GM10248 (cell line): ENCODE measurements around the gene AIFM2.
A peak's percentile ranks its signal among the peaks of the same experiment; 100 is the strongest.
"Not testable (repeated sequence)": the region's sequence is repeated elsewhere in the genome, so short reads cannot be mapped to it uniquely, and the experiment has no call there.

Experiments
- CTCF ChIA-PET: fragments of 300-600 bp; sonication (Branson Sonifier 250); formaldehyde crosslinking; extraction: SDS; loops from one replicate; lab custom pipeline; 2021; ENCODE audit warnings: antibody characterized with exemption; lab: Yijun Ruan, JAX
- POLR2A ChIA-PET: fragments of 350-650 bp; sonication (Branson Sonifier 250); formaldehyde crosslinking; extraction: SDS; loops from one replicate; lab custom pipeline; 2020; ENCODE audit warnings: antibody characterized with exemption; lab: Yijun Ruan, JAX
- DNase-seq: peaks from one replicate; pipeline ENCODE4 v3.0.0; 2012; ENCODE audit errors: extremely low spot score
- CTCF ChIP-seq: IDR thresholded peaks from 2 replicates; pipeline ENCODE4 v1.5.1; 2012; ENCODE audit warnings: mild to moderate bottlenecking, low read depth; ENCODE audit errors: extremely low read depth, missing control alignments, control extremely low read depth

AIFM2 gene

GRCh38 chr10:70112071-70112470 lies 20.6 kb downstream of the AIFM2 start:
- DNase-seq: no peak
- POLR2A ChIA-PET: no interaction called here
- no peak for TF ChIP-seq CTCF
- CTCF ChIA-PET: no interaction called here

GRCh38 chr10:70111496-70111895 lies 21.1 kb downstream of the AIFM2 start:
- ChIA-PET CTCF (interaction anchor here (2.4 to 5.4 kb wide), 2 partner anchors 12 to 34 kb away, joined by 9 to 27 read pairs; partner anchors contain the start of gene TYSND1), POLR2A (no interaction called here)
- no peak for TF ChIP-seq CTCF
- no peak for DNase-seq

- DNase-seq: no peak
- ChIA-PET CTCF (interaction anchor here (1.2 to 5.6 kb wide), 5 partner anchors 9 to 36 kb away, joined by 4 to 50 read pairs (median 9); partner anchors contain the start of gene TYSND1), POLR2A (no interaction called here)
- TF ChIP-seq CTCF: no peak
Measured at GRCh38 chr10:70109064-70109729, 23.4 kb downstream of the AIFM2 start.

- CTCF ChIA-PET: interaction anchor here (1.2 to 5.6 kb wide), 5 partner anchors 11 to 257 kb away, joined by 3 to 50 read pairs (median 27); partner anchors contain the start of gene TYSND1
- DNase-seq: peak; percentile 69
- POLR2A ChIA-PET: interaction anchor here (1.1 kb wide), 1 partner anchor 8 kb away, joined by 3 read pairs; no protein-coding TSS in a partner anchor
- peak; percentile 55 for TF ChIP-seq CTCF
Measured at GRCh38 chr10:70106958-70107791, 25.4 kb downstream of the AIFM2 start.

GRCh38 chr10:70101668-70102067 lies 31.0 kb downstream of the AIFM2 start:
- DNase-seq: no peak
- ChIA-PET POLR2A (no interaction called here), CTCF (interaction anchor here (2.0 to 3.8 kb wide), 2 partner anchors 9 to 14 kb away, joined by 4 to 26 read pairs; no protein-coding TSS in a partner anchor)

GRCh38 chr10:70101068-70101562 lies 31.5 kb downstream of the AIFM2 start:
- CTCF ChIA-PET: interaction anchor here (2.0 to 2.4 kb wide), 2 partner anchors 9 to 15 kb away, joined by 4 to 10 read pairs; no protein-coding TSS in a partner anchor
- POLR2A ChIA-PET, DNase-seq: not testable (repeated sequence)

More at GRCh38 chr10:70101668-70102067, 31.0 kb downstream of the AIFM2 start:
- no peak for TF ChIP-seq CTCF
